PC-3 (cell line): ENCODE results near the gene HADHB.

Experiments used
- CTCF ChIP-seq: fragments of 300-600 bp; sonication (generic); conservative IDR thresholded peaks from 2 replicates; pipeline ENCODE4 v1.5.1; 2017; ENCODE audit warnings: antibody characterized with exemption, low read depth, mild to moderate bottlenecking, low read length
- EZH2 ChIP-seq: fragments of 300-600 bp; sonication (generic); IDR thresholded peaks from one replicate; pipeline ENCODE4 v1.6.1; 2017; ENCODE audit warnings: antibody characterized with exemption, mild to moderate bottlenecking, low read length; ENCODE audit not compliant: unreplicated experiment

GRCh38 chr2:26216587-26216986 lies 28.2 kb upstream of the HADHB start:
- TF ChIP-seq CTCF (no peak), EZH2 (no peak)
